Thymus (tissue), 11 donors: Measurements from ENCODE around the gene LILRB2. TPM values are rescaled to one million over a fixed set of nuclear protein-coding genes. Genes with fewer than 3 reads are reported as not detected.

Experiments used
- DNase-seq, 9 donors: peaks; one replicate each; pipeline ENCODE4 v3.0.0-alpha.2; 2013; ENCODE audit warnings: low spot score in 9 of 9, low read depth in 6 of 9, missing footprints in 1 of 9
- H3K27ac ChIP-seq, 2 donors: one replicate each; pipeline ENCODE4 v1.5.1; 2013; ENCODE audit warnings: control low read depth in 1 of 2, low read depth in 1 of 2, low read length in 1 of 2, mild to moderate bottlenecking in 1 of 2, moderate library complexity in 1 of 2
- H3K27me3 ChIP-seq, 2 donors: one replicate each; pipeline ENCODE4 v1.5.1; 2013; ENCODE audit warnings: low read length in 1 of 2; ENCODE audit not compliant: control insufficient read depth in 2 of 2, insufficient read depth in 1 of 2
- H3K36me3 ChIP-seq, 2 donors: one replicate each; pipeline ENCODE4 v1.5.1; 2013; ENCODE audit warnings: low read length in 1 of 2, mild to moderate bottlenecking in 1 of 2, moderate library complexity in 1 of 2; ENCODE audit not compliant: control insufficient read depth in 2 of 2, insufficient read depth in 2 of 2
- H3K4me1 ChIP-seq, 2 donors: one replicate each; pipeline ENCODE4 v1.5.1; 2013; ENCODE audit warnings: low read length in 2 of 2; ENCODE audit not compliant: control insufficient read depth in 2 of 2, insufficient read depth in 2 of 2
- H3K4me3 ChIP-seq, 2 donors: one replicate each; pipeline ENCODE4 v1.5.1; 2013; ENCODE audit warnings: low read length in 2 of 2, control low read depth in 1 of 2, mild to moderate bottlenecking in 1 of 2
- H3K9me3 ChIP-seq, 2 donors: one replicate each; pipeline ENCODE4 v1.5.1; 2013; ENCODE audit warnings: low read length in 1 of 2, mild to moderate bottlenecking in 1 of 2; ENCODE audit not compliant: control insufficient read depth in 2 of 2, insufficient read depth in 1 of 2
- WGBS: extraction: QIAGEN DNeasy Blood & Tissue Kit; methylation state at CpG from one replicate; pipeline ENCODE4 v1.1.7; 2013; 5-methylcytosine and 5-hydroxymethylcytosine counted together
- polyA plus RNA-seq: library from polyadenylated mRNA; stranded (reverse); fragments of 200-250 nt; gene quantifications from one replicate; pipeline ENCODE4 v1.2.3, GENCODE V29; 2013
- total RNA-seq: library from RNA; stranded (reverse); fragments of 120-200 nt; gene quantifications from one replicate; pipeline ENCODE4 v1.2.4, GENCODE V29; 2013
- donor health status: healthy.

Gene LILRB2
- total and polyA plus RNA-seq, 2 donors: 0.90 to 7.3 TPM

DNA sequence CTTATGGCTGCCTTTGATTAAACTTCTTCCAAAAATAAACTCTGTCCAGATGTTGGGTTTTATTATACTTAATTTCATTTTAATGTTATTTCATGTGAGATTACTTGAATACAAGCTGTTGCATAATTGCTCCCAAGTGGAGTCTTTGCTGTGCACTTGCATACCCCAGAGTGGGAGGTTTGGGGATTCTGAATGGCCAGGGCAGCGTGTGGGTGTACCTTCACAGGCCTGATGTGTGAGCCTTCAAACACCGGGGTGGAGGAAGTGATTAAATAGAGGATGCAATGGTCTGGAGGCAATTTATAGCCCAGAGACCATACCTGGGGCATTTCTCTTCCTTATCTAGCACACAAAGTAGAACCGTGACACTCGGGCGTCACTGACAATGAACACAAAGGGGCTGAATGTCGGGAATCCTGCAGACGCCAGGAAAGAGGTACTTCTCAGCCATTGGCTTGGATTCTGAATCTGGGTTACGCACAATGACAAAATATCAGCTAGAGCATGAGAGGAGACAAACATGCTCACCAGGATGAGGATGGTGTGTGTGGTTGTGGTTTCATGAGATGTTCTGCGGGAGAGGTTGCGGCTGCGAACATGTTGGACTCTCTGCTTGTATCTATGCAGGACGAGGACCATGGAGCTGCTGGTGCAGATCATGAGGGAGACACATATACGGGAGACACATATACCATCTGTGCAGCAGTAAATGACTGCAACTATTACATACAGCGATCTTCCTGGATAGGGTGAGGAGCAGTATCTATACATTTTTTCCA, 39.2 kb upstream of the LILRB2 start:
- Histone ChIP-seq H3K9me3 (no peaks in the 10 kb centered on the region), H3K36me3 (no peaks in the 10 kb centered on the region), H3K27me3 (peaks cover 0 to 11% of the 10 kb centered on the region in 2 donors), H3K4me3 (no peak overlapping the region), H3K27ac (no peak overlapping the region), H3K4me1 (peaks cover 0 to 5% of the 10 kb centered on the region in 2 donors)
- DNase-seq: no peak
- WGBS: 91% methylated on average over 14 of the region's 14 CpGs

DNA sequence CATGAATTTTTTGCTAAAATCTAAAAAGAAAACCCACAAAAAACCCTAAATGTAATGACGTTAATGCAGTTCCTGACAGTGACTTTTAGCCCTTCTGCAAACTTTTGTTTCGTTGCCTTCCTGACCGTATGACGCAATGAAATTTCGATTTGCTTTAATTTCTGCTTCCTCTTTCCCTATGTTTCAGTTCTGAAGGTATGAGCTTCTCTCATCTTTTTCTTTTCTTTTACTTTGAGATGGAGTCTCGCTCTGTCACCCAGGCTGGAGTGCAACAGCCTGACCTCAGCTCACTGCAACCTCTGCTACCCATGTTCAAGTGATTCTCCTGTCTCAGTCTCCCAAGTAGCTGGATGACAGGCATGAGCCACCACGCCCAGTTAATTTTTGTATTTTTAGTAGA, 38.1 kb upstream of the LILRB2 start:
- Histone ChIP-seq H3K27me3 (peaks cover 0 to 11% of the 10 kb centered on the region in 2 donors), H3K27ac (no peak overlapping the region), H3K4me3 (no peak overlapping the region), H3K4me1 (peaks cover 0 to 5% of the 10 kb centered on the region in 2 donors), H3K36me3 (no peaks in the 10 kb centered on the region), H3K9me3 (no peaks in the 10 kb centered on the region)
- peak in 1 of 9 donors; percentile 32 for DNase-seq
- WGBS: 65% methylated on average over 7 of the region's 7 CpGs

- DNase-seq: no peak
- peaks cover 0 to 5% of the 10 kb centered on the region in 2 donors for H3K4me1 ChIP-seq
- 97% methylated on average over 9 of the region's 9 CpGs for WGBS
- H3K9me3 ChIP-seq: no peaks in the 10 kb centered on the region
- H3K27me3 ChIP-seq: peaks cover 0 to 15% of the 10 kb centered on the region in 2 donors
- no peak overlapping the region for H3K27ac ChIP-seq
- no peak overlapping the region for H3K4me3 ChIP-seq
- H3K36me3 ChIP-seq: no peaks in the 10 kb centered on the region
These were observed 37.0 kb upstream of the LILRB2 start for GRCh38 chr19:54317965-54318240.

GRCh38 chr19:54317108-54317964, 36.4 kb upstream of the LILRB2 start:
- H3K27me3 ChIP-seq: peaks cover 0 to 20% of the 10 kb centered on the region in 2 donors
- H3K9me3 ChIP-seq: no peaks in the 10 kb centered on the region
- H3K27ac ChIP-seq: no peak overlapping the region
- H3K4me3 ChIP-seq: no peak overlapping the region
- H3K4me1 ChIP-seq: peaks cover 0 to 5% of the 10 kb centered on the region in 2 donors
- H3K36me3 ChIP-seq: no peaks in the 10 kb centered on the region
- DNase-seq: no peak
- whole genome bisulfite sequencing: 82% methylated on average over 29 of the region's 29 CpGs

- no peak for DNase-seq
- Histone ChIP-seq H3K4me1 (peaks cover 0 to 5% of the 10 kb centered on the region in 2 donors), H3K27me3 (peaks cover 0 to 25% of the 10 kb centered on the region in 2 donors), H3K27ac (no peak overlapping the region), H3K9me3 (no peaks in the 10 kb centered on the region), H3K4me3 (no peak overlapping the region), H3K36me3 (no peaks in the 10 kb centered on the region)
- 74% methylated on average over 11 of the region's 11 CpGs for WGBS
These were observed 35.8 kb upstream of the LILRB2 start for GRCh38 chr19:54316746-54317107.

DNA sequence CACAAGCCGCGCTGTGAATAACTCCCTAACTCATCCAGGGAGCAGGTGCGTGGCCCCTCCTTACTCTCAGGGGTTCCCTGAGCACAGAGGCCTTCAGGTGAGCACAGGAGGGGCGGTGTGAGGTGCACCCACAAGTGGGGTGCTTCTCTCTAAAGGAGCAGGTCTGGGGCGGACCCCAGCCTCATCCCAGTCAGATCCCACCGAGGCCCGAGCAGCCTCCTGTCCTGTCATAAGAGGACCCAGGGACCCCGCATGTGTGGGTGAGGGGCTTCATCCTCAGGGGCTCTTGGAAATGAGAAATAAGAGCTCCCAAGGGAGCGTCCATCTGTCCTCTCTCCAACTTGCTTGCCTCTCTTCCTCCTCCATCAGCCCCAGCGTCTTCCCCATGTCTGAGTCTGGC, 35.0 kb upstream of the LILRB2 start:
- no peak for DNase-seq
- 92% methylated on average over 10 of the region's 10 CpGs for WGBS
- H3K36me3 ChIP-seq: no peaks in the 10 kb centered on the region
- H3K27ac ChIP-seq: no peak overlapping the region
- H3K27me3 ChIP-seq: peaks cover 0 to 26% of the 10 kb centered on the region in 2 donors
- no peaks in the 10 kb centered on the region for H3K9me3 ChIP-seq
- H3K4me3 ChIP-seq: no peak overlapping the region
- H3K4me1 ChIP-seq: peaks cover 0 to 5% of the 10 kb centered on the region in 2 donors

DNA sequence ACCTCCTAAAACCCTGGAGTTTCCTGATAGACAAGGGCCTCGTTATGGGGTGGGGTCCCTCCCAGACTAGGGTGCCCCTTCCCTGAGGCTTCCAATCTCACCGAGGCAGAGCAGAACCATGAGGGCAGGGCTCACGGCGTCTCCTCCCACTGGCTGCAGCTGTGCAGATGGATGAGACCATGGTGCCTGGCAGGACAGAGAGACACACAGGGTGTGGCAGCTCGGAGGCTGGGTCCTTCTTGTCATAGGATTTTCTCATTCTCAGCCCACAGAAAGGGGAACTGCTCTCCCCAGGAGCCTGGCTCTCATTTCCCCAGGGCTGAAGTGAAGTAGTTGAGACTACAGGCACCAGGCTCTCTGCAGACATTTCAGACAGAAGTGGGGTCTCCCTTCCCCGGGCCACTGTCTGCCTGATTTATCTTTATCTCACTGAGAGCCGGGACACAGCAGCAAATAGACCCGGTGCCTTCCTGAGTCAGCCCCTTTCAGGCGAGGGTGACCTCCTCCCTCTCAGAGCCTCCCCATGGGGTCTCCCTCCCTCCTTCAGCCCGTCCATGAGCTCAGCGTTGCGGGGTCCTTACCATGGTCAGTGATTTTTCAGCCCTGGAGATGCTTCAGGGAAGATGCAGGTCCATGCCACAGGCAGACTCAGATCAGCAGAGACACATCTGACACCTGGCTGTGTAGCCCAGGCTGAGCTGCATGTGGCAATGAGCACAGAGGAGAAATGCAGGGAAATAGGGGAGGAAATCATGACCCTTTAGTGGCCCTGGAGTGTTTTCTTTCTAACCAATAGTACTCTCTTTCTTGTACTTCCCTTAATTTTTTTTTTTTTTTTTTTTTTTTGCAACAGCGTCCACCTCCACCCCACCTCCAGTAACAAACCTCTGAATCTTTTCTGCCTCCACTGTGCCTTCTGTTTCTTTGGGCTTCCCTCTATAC, 31.8 kb upstream of the LILRB2 start, which contains the start of gene LILRA5:
TSS of gene LILRA5 (minus strand) at position 731 of the 942 bp plus-strand sequence. CDS start at position 584, 147 bp downstream.
- WGBS: 27% methylated on average over 13 of the region's 13 CpGs
- Histone ChIP-seq H3K4me3 (no peak within 1 kb of the TSS), H3K36me3 (no peaks in the 10 kb centered on the region), H3K27me3 (peaks cover 0 to 26% of the 10 kb centered on the region in 2 donors), H3K9me3 (no peaks in the 10 kb centered on the region), H3K27ac (no peak within 1 kb of the TSS), H3K4me1 (peaks cover 0 to 5% of the 10 kb centered on the region in 2 donors)
- DNase-seq: no peak

GRCh38 chr19:54312011-54312410, 31.1 kb upstream of the LILRB2 start:
- H3K36me3 ChIP-seq: no peaks in the 10 kb centered on the region
- H3K4me1 ChIP-seq: peaks cover 0 to 5% of the 10 kb centered on the region in 2 donors
- DNase-seq: no peak
- no peak overlapping the region for H3K27ac ChIP-seq
- WGBS: 85% methylated on average over 6 of the region's 6 CpGs
- H3K4me3 ChIP-seq: no peak overlapping the region
- no peaks in the 10 kb centered on the region for H3K9me3 ChIP-seq
- peaks cover 0 to 23% of the 10 kb centered on the region in 2 donors for H3K27me3 ChIP-seq
